ENCODE results near the gene ZMYM4.

Gene ZMYM4

DNA sequence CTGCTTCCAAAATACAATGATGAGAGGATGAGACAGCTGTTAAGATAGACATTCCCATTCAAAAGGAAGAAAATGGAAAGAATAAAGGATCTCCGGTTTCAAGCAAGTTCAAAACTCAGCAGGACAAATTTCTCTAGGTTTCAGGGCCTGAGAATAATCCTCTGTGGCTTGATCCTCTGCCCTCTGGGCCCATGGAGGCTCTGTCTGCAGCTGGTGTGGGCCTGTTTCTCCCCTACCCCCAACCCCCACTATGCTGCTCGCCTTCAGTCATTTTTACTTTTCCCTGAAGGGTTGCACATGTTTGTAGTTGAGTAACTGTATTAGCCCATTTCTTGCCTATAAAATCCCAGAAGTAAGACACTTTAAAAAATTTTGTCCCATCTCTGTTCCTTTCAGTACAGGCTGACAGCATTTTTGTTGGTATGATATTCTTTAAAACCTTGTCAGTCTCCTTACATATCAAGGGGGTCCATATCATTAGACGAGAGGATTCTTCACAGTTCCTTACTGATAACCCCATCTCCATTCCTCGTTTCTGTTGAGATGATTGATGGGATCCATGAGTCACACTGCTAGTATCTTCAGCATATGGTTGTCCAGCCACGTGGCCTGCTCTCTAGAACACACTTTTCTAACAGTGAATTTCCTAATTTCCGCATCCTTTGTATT is 10.5 kb downstream of the ZMYM4 start:
- no peak for DNase-seq (ENCODE audit: low read depth)

DNA sequence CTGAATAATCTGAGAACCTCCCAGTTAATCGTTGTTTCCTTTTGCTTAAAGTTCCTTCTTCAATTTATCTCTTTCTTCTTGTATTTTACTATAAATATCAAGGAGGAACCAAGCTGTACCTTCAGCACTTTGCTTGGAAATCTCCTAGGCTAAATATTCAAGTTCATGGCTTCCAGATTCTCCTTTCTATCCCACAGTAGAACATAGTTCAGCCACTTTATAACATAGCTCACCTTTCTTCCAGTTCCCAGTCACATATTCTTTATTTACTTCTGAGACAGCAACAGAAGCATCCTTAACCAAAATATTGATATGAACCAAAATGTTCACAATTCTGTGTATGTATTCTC is 11.0 kb downstream of the ZMYM4 start:
- DNase-seq (ENCODE audit: low read depth): no peak

DNA sequence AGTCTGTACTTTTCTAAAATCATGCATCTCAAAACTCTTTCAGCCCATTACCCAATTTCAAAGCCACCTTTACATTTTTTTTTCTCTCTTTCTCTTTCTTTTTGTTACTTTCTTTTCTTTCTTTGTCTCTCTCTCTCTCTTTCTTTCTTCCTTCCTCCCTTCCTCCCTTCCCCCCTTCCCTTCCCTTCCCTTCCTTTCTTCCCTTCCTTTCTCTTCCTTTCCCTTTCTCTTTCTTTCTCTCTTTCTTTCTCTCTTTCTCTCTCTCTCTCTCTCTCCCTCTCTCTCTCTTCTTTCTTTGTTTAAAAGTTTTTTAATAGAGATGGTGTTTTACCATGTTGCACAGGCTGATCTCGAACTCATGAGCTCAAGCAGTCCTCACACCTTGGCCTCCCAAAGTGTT is 11.5 kb downstream of the ZMYM4 start:
- no peak for DNase-seq (ENCODE audit: low read depth)

DNA sequence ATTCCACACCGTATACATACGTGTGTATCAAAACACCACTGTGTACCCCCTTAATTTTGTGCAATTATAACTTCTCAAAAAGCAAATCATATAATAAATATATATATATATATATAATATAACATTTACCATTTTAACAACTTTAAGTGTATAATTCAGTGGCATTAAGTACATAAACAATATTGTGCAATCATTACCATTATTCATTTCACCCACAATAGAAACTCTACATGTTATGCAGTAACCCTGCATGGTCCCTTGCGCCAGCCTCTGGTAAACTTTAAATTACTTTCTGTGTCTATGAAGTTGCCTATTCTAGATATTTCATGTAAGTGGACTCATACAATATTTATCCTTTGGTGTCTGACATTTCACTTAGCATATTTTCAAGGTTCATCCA is 13.1 kb downstream of the ZMYM4 start:
- no peak for DNase-seq (ENCODE audit: low read depth)

DNA sequence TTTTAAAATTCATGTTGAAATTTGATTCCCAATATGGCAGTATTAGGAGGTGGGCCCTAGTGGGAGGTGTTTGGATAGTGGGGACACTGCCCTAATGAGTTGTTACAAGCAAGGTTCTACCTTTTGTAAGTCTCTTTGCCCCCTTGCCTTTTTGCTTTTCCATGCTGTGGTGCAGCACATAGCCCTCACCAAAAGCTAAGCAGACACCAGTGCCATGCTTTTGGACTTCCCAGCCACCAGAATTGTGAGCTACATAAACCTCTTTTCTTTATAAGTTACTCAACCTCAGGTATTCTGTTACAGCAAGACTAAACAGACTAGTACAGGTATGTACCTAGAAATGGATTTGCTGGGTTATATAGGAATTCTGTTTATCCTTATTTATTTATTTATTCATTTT is 13.7 kb downstream of the ZMYM4 start:
- DNase-seq (ENCODE audit: low read depth): no peak

DNA sequence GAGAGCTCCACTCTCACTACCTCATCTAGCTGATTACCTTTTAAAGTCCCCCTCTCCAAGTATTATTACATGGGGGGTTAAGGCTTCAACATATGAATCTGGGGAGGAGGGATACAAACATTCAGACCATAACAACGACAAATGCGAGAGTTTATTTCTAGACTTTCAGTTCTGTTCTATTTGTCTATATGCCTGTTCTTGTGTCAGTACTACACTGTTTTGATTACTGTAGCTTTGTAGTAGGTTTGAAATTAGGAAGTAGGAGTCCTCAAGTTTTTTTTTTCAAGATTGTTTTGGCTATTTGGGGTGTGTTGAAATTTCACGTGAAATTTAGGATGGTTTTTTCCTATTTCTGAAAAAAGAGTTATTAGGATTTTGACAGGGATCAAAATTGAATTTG is 16.3 kb downstream of the ZMYM4 start:
- no peak for DNase-seq (ENCODE audit: low read depth)

DNA sequence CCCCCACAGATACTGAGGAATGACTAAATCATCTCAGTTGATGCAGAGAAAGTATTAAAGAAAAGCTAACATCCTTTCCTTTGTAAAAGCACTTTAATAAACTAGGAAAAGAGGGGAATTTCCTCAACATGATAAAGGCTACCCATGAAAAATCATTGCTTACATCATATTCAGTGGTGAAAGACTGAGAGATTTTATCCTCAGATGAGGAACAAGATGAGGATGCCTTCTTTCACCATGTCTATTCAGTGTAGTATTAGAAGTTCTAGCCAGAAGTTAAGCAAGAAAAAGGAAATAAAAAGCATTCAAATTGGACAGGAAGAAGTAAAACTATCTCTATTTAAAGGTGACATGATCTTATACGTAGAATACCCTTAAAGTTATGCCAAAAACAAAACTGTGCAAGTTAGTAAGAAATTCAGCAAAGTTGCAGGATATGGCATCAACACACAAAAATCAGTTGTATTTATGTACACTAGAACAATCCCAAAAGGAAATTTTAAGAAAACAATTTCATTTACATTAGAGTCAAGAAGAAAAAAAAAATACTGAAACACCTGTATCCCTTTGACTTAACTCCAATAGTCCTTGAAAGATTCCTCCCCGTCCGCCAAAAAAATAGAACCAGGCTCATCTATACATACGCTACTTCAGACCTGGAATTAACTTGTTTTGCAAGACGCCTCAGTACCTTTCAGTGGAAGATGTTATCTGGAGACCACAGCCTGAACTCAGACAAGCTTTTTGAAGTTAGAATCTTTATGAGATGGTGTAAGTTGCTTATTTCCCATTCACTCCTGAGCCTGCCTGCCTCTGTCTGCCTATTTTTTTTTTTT is 17.5 kb downstream of the ZMYM4 start:
- no peak for DNase-seq (ENCODE audit: low read depth)

DNA sequence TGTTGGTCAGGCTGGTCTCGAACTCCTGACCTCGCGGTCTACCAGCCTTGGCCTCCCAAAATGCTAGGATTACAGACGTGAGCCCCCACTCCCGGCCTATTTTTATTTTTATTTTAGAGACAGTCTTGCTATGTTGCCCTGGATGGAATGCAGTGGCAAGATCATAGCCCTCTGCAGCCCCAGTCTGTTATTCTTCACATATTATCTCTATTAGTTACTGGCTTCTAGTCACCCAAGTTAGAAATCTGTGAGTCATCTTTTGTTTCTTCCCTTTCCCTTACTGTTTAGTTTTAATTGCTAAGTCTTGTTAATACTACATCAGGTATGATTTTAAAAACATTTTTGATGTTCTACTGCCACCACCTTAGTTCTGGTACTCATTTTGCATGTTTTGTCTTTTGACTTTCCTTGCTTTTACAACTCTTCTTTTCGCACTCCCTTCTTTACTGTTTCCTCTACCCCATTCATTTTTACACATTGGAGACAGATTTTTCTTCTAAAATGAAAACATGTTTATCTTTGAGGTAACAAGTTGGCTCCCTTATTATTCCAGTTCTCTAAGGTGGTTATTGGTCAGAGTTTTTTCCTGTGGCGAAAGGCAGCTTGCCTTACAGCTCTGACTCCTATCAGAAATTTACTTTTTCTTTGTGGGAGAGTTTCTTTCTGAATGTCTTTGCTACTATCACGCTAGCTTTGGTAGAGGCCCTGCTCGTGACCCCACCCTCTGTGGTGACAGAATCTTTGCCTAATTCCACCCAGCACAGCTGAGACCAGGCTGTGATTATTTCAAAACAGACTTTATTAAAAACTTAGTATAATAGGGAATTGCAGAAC is 19.5 kb downstream of the ZMYM4 start:
- DNase-seq (ENCODE audit: low read depth): no peak

DNA sequence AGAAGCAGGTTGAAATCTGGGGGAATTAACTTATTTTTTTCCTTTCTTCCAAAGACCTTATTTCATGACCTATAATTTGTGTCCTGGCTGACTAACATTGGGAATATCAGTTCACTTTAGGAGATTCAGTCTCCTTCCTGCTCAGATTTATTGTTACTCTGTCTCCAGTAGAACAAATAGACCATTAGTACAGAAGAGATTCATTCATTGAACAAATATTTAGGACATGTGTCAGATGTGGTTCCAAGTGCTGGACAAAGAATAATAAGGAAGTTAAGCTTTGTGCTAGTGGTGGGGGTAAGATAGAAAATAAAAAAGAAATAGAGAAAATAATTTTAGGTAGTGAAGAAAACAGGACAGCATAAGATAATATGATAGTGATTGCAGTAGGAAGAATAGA is 20.3 kb downstream of the ZMYM4 start:
- no peak for DNase-seq (ENCODE audit: low read depth)

DNA sequence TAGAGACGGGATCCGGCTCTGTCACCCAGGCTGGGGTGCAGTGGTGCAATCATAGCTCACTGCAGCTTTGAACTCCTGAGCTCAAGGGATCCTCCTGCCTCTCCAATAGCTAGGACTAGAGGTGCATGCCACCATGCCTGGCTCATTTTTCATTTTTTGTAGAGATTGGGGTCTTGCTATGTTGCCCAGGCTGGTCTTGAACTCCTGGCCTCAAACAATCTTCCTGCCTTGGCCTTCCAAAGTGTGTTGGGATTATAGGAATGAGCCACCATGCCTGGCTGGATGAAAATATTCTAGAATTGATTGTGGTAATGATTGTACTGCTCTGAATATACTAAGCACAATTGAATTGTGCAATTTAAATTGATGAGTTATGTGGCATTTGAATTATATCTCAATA is 21.9 kb downstream of the ZMYM4 start:
- DNase-seq (ENCODE audit: low read depth): no peak

DNA sequence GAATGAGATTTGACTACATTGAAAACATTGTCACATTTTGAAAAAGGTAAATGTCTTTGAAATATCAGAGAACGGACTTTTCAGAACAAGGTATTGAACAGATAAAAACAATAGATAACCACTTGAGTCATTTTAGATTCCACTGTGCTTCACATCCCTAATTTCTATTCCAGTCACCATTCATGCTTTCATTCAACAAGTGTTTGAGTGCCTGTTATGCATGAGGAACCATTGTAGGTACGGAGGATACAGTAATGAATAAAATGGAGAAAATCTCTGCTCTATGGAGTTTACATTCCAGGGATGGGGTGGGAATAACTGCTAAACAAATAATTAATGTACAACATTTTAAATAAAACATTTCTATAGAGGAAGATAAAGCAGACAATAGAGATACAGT is 26.3 kb downstream of the ZMYM4 start:
- no peak for DNase-seq (ENCODE audit: low read depth)

DNA sequence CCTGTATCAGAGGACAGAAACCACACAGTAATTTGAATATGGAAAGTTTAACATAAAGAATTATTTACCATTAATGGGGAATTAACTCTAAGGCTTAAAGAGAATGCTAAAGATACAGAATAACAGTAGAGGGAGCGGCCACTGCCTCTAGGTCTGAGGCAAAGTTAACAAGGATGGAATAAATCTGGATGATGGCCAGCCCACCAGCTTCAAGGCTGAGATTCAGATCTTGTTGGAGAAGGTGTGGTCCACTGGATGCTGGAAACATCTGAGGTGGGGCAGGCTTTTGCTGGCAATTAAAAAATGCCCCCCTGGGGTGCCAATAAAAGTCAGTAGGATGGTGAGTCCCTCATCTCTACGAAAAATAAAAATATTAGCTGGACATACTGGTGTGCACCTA is 29.4 kb downstream of the ZMYM4 start:
- no peak for DNase-seq (ENCODE audit: low read depth)

DNA sequence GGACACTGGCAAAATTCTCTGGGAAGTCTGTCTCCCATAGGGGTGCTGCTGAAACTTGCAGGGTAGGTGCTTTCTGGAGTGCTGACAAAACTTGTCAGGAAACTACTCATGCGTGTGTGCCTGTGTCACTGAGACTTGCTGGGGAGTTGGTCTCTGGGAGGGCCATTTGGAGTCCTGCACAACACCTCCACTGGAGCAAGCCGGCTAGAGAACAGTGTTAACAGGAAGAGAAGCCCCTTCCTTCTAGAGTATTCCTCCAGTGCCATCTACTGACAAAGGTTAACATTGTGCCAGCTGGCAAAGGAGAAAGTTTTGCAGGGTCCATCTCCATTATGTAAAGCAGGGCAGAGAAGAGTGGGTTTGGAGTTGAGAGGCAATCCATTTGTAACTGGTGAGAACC is 30.0 kb downstream of the ZMYM4 start:
- DNase-seq (ENCODE audit: low read depth): no peak

DNA sequence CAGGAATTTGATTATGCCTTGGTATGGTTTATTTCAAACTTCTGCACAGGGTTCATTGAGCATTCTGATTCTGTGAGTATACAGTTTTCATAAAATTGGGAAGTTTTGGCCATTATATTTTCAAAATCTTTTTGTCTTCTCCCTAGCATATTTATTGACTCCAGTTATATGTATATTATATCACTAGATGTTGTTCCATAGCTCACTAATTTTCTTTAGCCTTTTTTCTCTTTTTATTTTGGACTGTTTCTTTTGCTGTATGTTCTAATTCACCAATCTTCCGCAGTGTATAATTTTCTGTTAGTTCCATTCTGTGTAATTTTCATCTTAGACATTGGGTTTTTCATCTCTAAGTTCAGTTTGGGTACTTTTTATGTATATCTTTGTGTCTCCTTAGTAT is 31.9 kb downstream of the ZMYM4 start:
- DNase-seq (ENCODE audit: low read depth): no peak

DNA sequence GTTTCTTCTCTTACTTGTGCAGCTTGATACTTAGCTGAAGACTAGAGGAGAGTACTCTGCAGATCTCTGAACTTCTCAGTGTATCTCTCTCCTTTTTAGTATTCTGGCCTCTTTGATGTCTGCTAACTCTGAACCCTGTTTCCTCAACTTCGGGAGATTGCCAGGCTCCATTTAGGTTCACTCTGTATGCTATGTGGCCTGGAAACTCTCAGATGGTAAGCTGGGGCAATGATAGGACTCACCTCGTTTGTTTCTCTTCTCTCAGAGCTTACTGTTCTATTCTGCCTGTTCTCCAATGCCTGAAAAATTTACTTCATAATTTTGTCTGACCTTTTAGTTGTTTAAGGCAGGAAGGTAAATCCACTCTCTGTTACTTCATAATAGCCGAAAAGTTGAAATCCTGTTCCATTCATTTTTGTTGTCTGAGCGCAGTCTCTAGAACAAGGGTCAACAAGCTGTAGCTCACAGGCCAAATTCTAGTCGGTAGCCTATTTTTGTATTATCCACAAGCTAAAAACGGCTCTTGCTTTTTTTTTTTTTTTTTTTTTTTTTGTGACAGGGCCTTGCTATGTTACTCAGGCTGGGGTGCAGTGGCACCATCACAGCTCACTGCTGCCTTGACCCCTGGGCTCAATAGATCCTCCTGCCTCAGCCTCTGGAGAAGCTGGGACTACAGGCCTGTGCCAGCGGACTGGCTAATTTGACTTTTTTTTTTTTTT is 33.3 kb downstream of the ZMYM4 start:
- no peak for DNase-seq (ENCODE audit: low read depth)

DNA sequence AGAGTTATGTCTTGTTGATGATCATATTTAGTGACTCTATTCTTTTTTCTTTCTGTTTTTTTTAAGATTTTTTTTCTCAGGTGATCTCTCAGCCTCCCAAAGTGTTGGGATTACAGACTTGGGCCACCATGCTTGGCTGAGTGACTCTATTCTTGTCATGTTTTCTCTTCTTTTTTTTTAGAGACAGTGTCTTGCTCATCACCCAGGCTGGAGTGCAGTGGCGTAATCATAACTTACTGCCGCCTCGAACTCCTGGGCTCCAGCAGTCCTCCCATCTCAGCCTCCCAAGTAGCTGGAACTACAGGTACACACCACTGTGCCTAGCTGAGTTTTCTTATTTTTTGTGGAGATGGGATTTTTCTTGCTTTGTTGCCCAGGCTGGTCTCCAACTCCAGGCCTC is 36.9 kb downstream of the ZMYM4 start:
- no peak for DNase-seq (ENCODE audit: low read depth)

DNA sequence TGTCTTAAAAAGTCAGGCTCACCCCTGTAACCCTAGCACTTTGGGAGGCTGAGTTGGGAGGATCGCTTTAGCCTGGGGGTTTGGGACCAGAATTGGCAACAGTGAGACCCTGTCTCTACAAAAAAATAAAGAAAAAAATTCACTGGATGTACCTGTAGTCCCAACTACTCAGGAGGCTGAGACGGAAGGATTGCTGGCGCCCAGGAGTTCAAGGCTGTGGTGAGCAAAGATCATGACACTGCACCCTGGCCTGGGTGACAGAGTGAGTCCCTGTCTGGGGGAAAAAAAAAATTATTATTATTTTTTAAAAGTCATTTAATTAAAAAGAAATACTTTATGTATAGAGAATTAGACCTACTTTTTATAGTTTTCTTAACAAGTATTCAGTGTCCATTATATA is 47.1 kb downstream of the ZMYM4 start:
- DNase-seq (ENCODE audit: low read depth): no peak

DNA sequence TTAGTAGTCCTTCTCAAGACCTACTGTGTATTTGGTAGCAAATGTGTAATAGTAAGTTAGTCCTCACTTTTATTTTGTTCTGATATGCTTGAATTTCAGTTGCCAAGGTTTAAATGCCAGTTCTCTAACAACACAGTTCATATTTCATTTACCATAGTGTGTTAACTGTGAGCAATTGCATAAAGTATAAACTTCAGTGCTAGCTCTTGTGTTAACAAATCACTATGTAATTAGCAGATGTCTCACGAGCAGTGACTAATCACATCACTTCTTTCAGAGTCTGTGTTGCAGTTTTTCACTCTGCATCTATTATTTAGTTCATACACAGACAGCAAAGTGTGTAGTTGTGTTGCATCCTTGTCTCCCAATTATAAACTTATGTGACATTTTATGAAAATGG is 47.8 kb downstream of the ZMYM4 start:
- no peak for DNase-seq (ENCODE audit: low read depth)

DNA sequence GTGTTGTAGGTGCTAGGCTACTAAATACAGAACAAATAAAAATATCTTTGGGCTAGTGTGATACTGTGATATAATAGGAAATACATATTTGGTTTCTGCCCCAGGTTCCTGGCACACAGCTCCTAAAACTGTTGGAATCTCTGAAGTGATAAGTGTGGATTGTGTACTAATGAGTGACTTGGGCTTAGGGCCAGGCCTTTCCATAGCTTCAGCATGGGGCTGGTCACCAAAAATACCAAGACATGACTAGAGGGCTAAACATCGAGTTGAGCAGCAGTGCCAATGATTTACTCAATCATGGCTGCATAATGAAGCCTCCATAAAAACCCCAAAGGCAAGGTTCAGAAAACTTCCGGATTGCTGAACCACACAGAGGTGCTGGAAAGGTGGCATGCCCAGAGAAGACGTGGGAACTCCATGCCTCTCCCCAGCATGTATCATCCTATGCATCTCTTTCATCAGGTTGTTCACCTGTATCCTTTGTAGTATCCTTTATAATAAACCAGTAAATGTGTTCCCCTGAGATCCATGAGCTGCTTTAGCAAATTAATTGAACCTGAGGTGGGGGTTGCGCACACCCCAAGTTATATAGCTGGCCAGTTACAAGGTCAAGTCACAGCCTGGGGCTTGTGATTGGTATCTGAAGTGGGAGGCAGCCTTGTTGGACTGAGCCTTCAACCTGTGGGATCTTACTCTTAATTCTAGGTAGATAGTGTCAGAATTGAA is 51.6 kb downstream of the ZMYM4 start:
- no peak for DNase-seq (ENCODE audit: low read depth)

DNA sequence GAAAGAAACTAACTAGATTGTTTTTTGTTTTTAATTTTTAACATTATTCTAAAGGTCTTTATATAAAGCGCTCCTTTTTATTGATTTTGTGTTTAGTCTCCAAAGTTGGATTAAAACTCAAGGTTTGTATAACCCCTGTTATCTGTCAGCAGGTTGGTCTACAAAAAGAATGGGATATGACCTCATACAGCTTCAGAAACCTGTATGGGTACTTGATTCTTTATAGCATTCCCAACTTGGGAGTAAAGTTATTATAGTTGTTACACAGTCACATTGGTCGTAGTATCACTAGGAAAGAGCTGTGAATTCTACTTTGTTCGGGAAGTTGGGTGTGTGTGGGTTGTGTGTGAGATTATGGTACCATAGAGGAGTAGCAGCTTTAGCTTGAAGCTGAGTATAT is 52.4 kb downstream of the ZMYM4 start:
- no peak for DNase-seq (ENCODE audit: low read depth)

DNA sequence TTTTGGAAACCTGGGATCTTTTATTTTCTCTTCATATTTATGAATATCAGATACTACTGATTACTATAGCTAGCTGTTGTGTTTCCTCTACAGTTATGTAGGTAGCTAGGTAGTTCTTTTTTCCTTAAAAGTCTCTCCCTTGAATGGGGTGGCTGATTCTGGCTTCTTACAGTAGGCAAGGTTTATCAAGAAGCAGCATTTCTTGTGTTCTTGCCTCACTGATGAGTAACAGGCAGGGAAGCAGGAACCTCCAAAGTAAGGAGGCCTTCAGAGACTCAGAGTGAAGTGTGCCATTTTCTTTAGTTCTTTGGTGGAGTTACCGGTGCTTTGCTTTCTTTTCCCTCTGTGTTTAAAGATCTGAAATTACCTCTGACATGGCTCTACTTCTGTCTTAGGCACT is 56.0 kb downstream of the ZMYM4 start:
- no peak for DNase-seq (ENCODE audit: low read depth)

Measured in T-helper 22 cell (primary cell).